Jurkat, Clone E6-1 (cell line): Measurements from ENCODE around the gene ALPG.
"Not testable (repeated sequence)": the region's sequence is repeated elsewhere in the genome, so short reads cannot be mapped to it uniquely, and the experiment has no call there.

Source experiments
- DNase-seq: peaks from one replicate; pipeline ENCODE4 v3.0.0-alpha.2; 2011; ENCODE audit warnings: low read depth, low spot score
- H3K4me3 ChIP-seq: 2 replicates; pipeline ENCODE4 v1.5.1; 2011; ENCODE audit warnings: mild to moderate bottlenecking, low read length, control low read depth, moderate library complexity

Gene ALPG

DNA sequence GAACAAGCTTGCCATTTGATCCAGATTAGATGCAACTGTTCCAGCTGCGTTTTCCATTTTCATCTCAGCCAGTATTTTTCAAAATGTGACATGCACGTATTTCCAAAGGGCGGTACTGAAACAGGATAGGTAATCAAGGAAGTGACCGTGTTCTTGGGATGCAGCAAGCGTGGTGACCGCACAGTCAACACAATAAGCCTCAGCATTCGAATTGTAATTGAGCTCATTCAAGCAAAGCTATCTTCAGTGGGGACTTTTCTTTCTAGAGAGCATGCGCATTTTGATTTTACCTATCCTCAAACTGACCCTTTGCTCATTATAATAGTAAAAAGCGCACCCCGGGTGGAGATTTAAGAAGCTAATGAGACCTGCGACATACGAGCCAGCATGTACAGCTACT lies 31.5 kb upstream of the ALPG start:
- no peak overlapping the region for H3K4me3 ChIP-seq
- no peak for DNase-seq

DNA sequence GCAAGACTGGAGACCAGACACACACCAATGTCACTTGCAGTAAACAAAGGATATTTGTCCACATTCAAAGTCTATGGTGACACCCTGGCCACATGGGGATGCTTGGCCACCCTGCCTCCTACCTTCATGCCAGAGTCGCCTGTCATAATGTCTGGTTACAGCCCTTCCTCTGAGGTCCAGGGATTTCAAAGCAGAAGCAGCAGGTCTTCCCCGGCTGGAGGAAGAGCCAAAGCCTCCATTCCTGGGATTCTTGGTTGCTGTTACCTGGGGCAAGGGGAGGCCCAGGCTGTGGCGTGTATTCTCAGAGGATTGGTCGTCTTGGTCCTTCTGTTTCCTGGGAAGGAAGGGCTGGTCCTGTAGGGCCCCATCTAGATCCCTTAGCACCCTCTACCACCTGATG lies 30.4 kb upstream of the ALPG start:
- H3K4me3 ChIP-seq: no peak overlapping the region
- no peak for DNase-seq

DNA sequence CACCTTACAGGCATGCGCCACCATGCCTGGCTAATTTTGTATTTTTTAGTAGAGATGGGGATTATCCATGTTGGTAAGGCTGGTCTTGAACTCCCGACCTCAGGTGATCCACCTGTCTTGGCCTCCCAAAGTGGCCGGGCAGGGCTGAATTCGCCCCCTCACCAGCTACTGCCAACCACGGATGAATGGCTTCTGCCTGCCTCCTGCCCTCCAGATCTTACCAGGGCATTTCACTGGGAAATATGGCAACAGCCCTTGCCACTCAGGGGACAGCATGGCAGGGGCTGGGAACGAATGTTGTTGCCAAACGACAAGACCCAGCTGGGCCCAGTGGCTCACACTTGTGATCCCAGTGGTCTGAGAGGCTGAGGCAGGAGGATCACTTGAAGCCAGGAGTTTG lies 29.9 kb upstream of the ALPG start:
- no peak overlapping the region for H3K4me3 ChIP-seq
- DNase-seq: no peak

DNA sequence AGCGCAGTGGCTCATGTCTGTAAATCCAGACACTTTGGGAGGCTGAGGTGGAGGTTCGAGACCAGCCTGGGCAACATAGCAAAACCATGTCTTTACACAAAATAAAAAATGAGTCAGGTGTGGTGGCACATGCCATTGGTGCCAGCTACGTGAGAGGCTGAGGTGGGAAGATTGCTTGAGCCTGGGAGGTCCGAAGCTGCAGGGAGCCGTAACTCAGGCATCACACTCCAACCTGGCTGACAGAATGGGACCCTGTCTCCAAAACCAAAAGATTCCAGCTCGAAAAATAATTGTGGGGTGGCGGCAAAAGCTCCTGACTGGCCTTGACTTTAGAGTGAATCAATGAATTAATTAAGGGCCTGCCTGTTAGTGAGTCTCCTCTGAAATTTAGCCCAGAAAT lies 29.3 kb upstream of the ALPG start:
- H3K4me3 ChIP-seq: no peak overlapping the region
- DNase-seq: no peak

DNA sequence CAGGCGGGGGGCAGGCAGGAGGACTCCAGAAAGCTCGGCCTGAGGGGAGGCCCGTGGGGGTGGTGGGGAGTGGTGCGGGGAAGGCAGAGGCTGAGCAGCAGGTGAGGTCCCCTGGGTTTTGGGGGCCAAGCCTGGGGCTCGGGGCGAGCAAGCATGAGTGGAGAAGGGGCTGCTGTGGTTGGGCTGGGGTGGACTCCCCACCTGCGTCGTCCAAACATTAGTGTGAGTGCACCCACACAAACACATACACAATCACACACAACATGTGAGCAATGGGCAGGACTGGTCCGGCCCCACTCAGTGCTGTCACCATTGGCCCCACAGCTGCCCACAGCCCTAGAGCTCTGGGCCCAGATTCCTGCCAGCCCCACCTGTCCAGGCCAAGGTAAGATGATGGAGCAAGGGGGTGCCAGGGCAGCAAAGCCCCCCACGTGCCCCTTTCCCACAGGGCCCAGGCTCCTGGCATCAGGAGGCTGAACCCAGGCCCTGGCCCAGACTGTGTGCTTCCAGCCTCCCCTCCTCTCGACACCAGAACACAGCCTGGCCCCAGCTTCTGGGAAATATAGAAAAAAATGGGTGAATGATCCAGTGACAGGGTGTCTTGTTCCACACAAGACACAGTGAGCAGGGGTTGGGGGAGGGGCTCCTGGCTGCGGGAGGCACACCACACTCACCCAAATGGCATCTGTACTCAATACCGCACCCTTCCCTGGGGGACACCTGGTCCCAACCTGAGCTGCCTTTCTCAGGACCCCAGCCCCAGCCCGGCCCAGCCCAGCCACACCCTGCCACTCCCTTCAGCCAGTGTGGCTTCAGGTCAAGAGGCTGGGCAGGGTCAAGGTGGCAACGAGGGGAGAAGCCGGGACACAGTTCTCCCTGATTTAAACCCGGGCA lies 28.6 kb upstream of the ALPG start:
- H3K4me3 ChIP-seq: no peak overlapping the region
- DNase-seq: no peak

DNA sequence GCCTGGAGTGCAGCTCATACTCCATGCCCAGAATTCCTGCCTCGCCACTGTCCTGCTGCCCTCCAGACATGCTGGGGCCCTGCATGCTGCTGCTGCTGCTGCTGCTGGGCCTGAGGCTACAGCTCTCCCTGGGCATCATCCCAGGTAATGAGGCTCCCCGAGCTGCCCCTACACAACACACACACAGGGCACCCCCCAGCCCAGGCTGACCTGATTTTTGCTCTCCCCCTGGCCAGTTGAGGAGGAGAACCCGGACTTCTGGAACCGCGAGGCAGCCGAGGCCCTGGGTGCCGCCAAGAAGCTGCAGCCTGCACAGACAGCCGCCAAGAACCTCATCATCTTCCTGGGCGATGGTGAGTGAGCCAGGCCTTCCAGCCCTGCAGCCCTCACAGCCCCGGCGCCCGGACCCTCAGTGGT lies 27.9 kb upstream of the ALPG start, which contains the start of gene ALPP:
Gene ALPP, plus strand, starts transcription at position 17 of the 417 bp plus-strand sequence. Its CDS starts 52 bp downstream, at position 69.
- not testable (repeated sequence) for H3K4me3 ChIP-seq, DNase-seq

DNA sequence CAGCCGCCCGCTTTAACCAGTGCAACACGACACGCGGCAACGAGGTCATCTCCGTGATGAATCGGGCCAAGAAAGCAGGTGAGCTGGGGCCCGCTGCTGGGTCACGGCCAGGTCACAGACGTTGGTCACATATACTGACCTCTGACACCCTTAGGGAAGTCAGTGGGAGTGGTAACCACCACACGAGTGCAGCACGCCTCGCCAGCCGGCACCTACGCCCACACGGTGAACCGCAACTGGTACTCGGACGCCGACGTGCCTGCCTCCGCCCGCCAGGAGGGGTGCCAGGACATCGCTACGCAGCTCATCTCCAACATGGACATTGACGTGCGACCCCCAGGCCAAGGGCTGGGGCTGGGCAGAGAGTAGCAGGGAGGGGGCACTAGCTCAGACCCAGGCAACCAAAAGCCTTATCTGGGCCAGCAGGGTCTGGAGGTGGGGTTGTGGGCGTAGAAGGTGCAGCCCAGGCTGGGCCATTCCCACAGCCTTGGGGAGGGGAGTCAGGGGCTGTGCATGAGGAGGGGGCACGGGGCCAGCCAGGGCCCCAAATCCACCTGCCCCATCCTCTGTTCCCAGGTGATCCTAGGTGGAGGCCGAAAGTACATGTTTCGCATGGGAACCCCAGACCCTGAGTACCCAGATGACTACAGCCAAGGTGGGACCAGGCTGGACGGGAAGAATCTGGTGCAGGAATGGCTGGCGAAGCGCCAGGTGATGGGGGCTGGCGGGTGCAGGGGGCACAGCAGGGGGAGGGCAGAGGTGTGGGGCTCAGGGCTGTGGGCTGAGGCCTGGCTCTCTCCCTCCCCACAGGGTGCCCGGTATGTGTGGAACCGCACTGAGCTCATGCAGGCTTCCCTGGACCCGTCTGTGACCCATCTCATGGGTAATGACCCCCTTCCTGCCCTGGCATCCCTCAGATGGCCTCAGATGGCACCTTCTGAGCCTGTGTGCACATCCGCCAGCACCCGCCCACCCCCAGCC lies 26.7 kb upstream of the ALPG start:
- DNase-seq, H3K4me3 ChIP-seq: not testable (repeated sequence)

DNA sequence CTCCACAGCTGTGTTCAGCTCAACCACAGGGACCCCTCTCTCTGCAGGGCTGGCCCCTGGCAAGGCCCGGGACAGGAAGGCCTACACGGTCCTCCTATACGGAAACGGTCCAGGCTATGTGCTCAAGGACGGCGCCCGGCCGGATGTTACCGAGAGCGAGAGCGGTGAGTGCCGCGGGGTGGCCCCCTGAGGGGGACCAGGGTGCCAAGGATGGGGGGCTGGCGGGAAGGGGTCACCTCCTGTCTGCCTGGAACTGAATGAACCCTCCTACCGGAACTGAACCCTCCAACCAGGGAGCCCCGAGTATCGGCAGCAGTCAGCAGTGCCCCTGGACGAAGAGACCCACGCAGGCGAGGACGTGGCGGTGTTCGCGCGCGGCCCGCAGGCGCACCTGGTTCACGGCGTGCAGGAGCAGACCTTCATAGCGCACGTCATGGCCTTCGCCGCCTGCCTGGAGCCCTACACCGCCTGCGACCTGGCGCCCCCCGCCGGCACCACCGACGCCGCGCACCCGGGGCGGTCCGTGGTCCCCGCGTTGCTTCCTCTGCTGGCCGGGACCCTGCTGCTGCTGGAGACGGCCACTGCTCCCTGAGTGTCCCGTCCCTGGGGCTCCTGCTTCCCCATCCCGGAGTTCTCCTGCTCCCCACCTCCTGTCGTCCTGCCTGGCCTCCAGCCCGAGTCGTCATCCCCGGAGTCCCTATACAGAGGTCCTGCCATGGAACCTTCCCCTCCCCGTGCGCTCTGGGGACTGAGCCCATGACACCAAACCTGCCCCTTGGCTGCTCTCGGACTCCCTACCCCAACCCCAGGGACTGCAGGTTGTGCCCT lies 25.2 kb upstream of the ALPG start:
- DNase-seq: not testable (repeated sequence)

DNA sequence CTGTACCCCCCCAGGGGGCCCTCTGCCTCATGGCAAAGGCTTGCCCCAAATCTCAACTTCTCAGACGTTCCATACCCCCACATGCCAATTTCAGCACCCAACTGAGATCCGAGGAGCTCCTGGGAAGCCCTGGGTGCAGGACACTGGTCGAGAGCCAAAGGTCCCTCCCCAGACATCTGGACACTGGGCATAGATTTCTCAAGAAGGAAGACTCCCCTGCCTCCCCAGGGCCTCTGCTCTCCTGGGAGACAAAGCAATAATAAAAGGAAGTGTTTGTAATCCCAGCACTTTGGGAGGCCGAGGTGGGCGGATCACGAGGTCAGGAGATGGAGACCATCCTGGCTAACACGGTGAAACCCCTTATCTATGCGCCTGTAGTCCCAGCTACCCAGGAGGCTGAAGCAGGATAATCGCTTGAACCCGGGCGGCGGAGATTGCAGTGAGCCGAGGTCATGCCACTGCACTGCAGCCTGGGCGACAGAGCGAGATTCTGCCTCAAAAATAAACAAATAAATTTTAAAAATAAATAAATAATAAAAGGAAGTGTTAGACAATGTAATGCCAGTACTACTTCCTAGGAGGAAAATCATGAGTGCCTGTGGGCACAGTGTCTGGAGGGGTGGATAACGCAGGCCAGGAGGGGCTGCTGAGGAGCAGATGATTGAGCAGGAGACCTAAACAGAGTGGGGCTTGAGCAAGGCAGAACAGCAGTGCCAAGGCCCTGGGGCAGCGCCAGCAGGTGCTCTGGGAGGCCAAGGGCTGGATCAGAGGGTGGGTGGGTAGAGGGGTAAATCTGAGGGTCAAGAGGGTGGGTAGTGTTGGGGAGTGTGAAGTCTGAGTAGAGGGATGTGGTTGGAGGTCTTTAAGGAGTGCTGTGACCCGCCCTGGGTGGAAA lies 24.1 kb upstream of the ALPG start:
- no peak overlapping the region for H3K4me3 ChIP-seq
- no peak for DNase-seq

More for the DNA sequence above, 25.2 kb upstream of the ALPG start:
- not testable (repeated sequence) for H3K4me3 ChIP-seq

DNA sequence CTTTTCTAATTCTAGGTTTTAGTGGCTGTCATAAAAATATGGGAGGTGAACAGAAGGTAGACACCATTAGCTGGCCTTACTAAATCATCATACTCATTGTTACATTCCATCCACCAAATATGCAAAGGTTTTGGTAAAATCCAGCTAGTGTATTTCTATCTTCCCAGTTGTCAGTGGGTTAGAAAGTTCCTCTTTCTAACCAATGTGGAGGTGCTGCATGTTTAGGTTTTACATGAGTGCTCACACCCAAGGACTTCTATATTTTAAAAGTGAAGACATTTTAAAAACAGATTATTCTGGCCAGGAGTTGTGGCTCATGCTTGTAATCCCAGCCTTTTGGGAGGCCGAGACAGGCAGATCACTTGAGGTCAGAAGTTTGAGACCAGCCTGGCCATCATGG lies 22.2 kb upstream of the ALPG start:
- H3K4me3 ChIP-seq: no peak overlapping the region

DNA sequence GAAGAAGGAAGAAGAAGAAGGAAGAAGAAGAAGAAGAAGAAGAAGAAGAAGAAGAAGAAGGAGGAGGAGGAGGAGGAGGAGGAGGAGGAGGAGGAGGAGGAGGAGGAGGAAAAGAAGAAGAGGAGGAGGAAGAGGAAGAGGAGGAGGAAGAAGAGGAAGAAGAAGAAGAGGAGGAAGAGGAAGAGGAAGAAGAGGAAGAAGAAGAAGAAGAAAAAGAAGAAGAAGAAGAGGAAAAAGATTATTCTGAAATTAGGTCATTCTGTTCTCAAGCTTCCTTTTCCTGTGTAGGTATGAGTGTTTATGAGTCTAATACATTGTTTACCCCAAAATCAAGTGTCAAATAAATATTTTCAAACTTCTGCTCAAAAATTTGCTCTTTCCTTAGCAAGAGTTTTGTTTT lies 21.6 kb upstream of the ALPG start:
- H3K4me3 ChIP-seq, DNase-seq: not testable (repeated sequence)

More for the DNA sequence above, 22.2 kb upstream of the ALPG start:
- DNase-seq: no peak

DNA sequence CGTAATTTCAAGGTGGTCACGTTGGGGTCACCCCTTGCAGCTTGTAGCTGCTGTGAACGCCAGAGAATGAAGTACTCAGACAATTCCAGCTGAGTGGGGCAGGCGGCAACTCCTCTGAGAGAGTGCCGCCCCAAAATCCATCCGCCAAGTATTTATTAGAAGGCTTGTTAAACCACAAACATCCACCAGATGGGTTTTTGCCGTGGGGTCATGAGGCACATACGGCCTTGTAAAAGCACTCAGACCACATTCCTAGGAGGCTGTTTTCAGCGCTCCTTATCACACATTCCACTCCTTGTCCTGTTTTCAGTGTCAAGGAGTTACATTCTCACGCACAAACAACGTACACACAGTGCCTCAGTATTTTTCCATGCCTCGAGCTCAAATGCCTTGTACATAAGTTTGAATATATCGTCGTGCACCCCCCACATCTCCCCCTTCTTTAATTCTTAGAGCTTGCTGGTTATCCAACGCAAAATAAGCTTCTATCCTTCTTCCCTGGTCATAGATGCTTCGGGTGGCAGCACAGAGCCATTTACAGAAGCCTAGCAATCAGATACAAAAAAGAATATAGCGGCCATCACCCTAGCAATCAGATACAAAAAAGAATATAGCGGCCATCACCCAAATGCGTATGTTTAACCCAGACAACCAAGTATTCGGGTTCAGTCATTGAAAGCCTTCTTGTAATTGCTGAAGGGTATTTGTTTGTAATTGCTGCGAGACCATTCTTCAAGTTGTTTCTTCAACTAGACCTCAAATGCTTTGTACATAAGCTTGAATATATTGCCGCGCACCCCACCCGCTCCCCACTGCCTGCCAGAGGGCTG lies 20.8 kb upstream of the ALPG start:
- no peak for DNase-seq
- no peak overlapping the region for H3K4me3 ChIP-seq

DNA sequence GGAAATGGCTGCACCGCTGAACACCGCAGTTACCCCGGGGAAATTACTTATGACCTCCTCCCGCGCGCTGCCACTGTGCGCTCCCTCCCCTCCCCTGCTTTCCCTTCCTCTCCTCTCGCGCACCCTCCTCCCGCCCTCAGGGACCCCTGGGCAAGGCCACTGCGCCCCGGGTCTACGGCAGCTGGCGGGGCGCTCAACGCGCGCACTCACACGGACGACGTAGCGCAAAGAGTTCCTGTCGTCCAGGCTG lies 20.2 kb upstream of the ALPG start:
- no peak overlapping the region for H3K4me3 ChIP-seq
- no peak for DNase-seq

DNA sequence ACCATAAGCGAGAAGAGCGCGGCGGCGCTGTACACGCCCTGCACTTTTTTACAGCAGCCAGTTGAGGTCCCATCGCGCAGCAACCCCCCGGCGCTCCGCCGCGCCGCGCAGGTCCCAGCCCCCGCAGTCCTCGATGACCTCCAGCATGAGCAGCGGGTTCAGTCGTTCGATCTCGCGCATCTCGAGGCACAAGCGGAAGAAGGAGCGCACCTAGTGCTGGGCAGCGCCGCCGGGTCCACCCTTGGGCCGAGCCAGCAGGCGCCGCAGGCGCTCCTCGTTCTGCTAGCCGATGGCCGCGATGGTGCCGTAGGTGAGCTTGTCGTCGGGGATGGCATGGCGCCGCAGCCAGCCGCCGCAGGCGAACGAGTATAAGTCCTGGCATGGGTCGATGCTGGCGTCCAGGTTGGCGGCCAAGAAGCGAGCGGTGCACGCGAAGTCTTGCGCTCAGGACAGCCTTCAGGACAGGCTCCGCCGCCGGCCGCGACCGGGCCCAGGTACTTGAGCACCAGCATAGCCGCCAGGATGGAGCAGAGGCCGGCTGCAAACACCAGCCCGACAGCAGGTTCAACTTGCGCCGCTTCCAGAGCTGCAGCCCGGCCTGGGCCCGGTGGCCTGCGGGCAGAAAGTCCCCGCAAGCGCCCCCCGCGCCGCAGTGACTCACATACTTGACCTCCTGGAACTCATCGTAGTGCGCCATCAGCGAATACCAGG lies 19.7 kb upstream of the ALPG start:
- no peak for DNase-seq
- H3K4me3 ChIP-seq: no peak overlapping the region

DNA sequence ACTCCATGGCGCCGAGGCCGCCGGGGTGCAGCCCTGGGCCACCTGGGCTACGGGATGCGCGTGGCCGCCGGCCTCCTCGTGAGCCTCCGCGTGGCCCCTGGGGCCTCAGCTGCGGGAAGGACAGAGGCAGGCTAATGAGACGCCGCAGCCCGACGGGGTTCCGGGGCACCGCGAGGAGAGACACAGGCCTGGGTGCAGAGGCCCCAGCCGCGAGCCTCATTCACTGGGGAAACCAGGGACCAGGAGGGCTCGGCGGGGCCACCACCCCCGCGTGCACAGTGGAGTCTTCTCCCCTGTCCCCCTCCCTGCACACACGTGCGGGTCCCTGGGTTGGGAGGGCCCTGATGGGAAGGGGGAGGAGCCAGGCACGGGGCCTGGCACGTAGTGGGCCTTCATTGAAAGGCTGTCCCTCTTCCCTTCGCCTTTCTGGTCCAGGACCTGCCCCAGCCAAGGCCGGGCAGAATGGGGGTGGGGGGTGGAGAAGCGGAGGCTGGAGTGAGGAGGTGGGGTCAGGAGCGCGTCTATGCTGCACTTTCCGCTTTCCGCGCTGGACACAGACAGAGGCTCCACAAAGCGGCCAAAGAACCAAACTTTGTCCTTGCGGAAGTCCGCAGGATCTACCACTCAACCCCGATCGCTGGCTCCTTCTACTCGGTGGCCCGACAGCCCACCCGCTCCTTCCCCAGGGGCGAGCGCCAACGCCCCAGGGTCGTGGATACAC lies 19.0 kb upstream of the ALPG start:
- no peak for DNase-seq
- no peak overlapping the region for H3K4me3 ChIP-seq

DNA sequence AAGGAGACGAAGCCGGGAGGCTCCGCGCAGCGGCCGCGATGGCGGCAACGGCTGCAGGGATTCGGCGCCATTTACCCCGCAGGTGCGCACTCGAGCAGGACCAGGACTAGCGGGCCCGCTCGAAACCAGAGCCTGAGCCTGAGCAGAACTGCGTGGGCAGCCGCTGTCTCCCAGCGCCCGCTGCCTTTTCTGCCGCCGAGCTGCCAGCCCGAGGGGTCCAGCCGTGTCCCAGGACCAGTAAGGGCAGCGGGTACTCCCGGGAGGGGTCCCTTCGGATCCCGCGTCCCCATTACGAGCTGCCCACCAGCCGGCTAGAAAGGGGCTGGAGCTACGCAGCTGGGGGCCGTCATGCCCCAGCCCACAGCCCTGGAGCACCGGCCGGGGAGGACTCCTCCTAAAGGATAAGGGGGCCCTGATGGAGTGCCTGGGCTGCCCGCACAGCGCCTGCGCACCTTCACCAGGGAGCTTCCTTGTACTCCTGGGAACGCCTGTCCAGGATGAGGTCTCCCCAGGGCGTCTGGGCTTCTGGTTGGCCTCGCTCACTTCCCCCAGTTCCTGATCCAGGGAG lies 18.2 kb upstream of the ALPG start:
- no peak for DNase-seq
- H3K4me3 ChIP-seq: no peak overlapping the region
